GM21528 (cell line): ENCODE data around the gene NAP1L2.
"Not testable (repeated sequence)": the region's sequence is repeated elsewhere in the genome, so short reads cannot be mapped to it uniquely, and the experiment has no call there.

Experiments used
- ATAC-seq: cut with Tn5 transposase; IDR thresholded peaks from one replicate; pipeline ENCODE4 v1.9.1; 2021; ENCODE audit warnings: mild to moderate bottlenecking, moderate library complexity; ENCODE audit not compliant: unreplicated experiment, low FRiP score

NAP1L2 gene, protein sequence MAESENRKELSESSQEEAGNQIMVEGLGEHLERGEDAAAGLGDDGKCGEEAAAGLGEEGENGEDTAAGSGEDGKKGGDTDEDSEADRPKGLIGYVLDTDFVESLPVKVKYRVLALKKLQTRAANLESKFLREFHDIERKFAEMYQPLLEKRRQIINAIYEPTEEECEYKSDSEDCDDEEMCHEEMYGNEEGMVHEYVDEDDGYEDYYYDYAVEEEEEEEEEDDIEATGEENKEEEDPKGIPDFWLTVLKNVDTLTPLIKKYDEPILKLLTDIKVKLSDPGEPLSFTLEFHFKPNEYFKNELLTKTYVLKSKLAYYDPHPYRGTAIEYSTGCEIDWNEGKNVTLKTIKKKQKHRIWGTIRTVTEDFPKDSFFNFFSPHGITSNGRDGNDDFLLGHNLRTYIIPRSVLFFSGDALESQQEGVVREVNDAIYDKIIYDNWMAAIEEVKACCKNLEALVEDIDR

DNA sequence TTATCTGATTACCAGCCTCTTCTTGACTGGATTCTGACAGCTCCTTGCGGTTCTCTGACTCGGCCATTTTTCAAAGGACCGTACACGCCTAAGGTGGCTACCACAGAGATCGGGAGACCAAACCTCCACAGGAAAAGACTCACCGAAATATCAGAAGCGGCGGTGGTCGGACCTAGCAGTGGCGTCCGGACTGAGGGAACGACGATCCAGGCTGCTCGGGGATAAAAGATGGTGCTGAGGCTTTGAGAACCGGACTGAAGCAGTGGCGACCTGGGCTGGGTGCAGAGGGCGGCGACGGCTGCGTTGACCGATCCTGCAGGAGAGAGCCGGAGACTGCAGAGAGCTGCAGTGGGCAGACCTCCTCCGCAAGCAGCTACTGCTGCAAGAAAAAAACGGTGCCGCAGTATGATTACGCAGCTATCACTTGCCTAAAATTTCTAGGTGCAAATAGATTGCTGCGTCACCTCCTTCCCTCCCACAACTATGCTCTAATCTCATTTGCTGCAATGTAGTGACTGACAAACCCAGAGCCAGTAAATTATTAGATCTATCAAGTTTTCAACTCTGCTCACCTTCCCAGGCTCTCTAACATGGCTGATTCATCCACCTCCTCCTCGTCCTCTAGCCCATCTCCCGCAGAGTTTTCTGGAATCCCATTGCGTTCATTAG lies at the start of gene NAP1L2:
Gene NAP1L2 (minus strand): TSS at position 426 of the 669 bp plus-strand sequence. CDS start 359 bp downstream, at position 67.
- ATAC-seq: peak; percentile 89

- no peak for ATAC-seq
These were observed 48.3 kb upstream of the NAP1L2 start for GRCh38 chrX:73262991-73263390.

GRCh38 chrX:73239242-73239641 lies 24.6 kb upstream of the NAP1L2 start:
- ATAC-seq: no peak

GRCh38 chrX:73217621-73218020 lies 3.0 kb upstream of the NAP1L2 start:
- ATAC-seq: no peak

GRCh38 chrX:73215246-73215645 lies 595 bp upstream of the NAP1L2 start:
- no peak for ATAC-seq

GRCh38 chrX:73213734-73214425 lies 771 bp downstream of the NAP1L2 start:
- no peak for ATAC-seq

DNA sequence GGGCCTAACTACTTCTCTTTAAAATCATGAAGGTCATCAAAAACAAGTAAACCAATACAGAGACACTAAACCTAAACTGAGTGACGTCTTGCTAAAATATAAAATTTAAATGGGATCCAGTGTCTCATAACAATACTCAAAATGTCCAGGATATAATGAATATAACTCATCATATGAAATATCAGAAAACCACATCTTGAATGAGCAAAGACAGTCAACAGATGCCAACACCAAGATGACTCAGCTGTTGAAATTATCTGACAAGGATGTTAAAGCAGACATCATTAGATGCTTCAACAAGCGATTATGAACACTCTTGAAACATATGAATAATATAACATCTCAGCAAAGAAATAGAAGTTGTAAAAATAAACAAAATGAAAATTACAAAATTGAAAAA lies 8.3 kb downstream of the NAP1L2 start:
- no peak for ATAC-seq

DNA sequence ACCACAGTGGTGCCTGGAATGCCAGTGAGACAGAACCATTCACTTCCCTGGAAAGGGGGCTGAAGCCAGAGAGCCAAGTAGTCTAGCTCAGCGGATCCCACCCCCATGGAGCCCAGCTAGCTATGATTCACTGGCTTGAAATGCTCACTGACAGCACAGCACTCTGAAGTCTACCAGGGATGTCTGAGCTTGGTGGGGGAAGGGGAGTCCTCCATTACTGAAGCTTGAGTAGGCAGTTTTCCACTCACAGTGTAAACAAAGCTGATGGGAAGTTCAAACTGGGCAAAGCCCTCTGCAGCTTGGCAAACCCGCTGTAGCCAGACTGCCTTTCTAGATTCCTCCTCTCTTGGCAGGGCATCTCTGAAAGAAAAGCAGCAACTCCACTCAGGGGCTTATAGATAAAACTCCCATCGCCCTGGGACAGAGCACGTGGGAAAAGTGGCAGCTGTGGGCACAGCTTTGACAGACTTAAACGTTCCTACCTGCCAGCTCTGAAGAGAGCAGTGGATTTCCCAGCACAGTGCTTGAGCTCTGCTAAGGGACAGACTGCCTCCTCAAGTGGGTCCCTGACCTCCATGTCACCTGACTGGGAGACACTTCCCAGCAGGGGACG lies 32.0 kb downstream of the NAP1L2 start:
- no peak for ATAC-seq

DNA sequence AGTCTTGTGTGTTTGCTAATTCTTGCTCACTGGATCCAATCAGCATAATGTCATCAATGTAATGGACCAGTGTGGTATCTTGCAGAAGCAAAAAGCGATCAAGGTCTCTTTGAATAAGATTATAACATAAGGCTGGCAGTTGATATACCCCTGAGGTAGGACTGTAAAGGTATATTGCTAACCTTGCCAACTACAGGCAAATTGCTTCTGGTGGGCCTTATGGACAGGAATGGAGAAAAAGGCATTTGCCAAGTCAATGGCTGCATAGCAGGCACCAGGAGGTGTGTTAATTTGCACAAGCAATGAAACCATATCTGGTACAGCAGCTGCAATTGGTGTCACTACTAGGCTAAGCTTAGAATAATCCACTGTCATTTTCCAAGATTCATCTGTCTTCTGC lies 45.7 kb downstream of the NAP1L2 start:
- ATAC-seq: not testable (repeated sequence)
